Keratinocyte (primary cell): ENCODE measurements around the gene TTI1.

ENCODE experiments used
- CTCF ChIP-seq, 3 experiments: IDR thresholded peaks in 1 of 3; conservative IDR thresholded peaks in 1 of 3; optimal IDR thresholded peaks in 1 of 3; 2 replicates in 2 of 3; 3 replicates in 1 of 3; pipeline versions ENCODE3 to v1.5.1; 2011; ENCODE audit warnings: low read length in 3 of 3, mild to moderate bottlenecking in 3 of 3, moderate library complexity in 2 of 3, control low read depth in 1 of 3, inconsistent platforms in 1 of 3; ENCODE audit not compliant: insufficient read depth in 2 of 3; ENCODE audit errors: extremely low read depth in 1 of 3
- EZH2 ChIP-seq: IDR thresholded peaks from one replicate; pipeline ENCODE4 v1.6.1; 2012; ENCODE audit warnings: inconsistent platforms, mild to moderate bottlenecking, low read length, moderate library complexity

- TF ChIP-seq CTCF (optimal IDR thresholded peaks at IDR 0.05 in 1 of 3, IDR thresholded peaks at IDR 0.05 in 1 of 3, conservative IDR thresholded peaks at IDR 0.05 in 1 of 3; ENCODE audit: extremely low read depth in 1 of 3, insufficient read depth in 2 of 3, low read length in 3 of 3), result no peak
- TF ChIP-seq EZH2, result no peak
Measured at GRCh38 chr20:37954190-37954589, 79.1 kb downstream of the TTI1 start.
